ENCODE data around the gene SEPTIN5. TPM values are rescaled to one million over a fixed set of nuclear protein-coding genes. Genes with fewer than 3 reads are reported as not detected.

The SEPTIN5 gene
- polyA plus RNA-seq (2013, experiment 1 of 2): 6.2 TPM
- 5.7 TPM for polyA plus RNA-seq (2013, experiment 2 of 2)

- H3K18ac ChIP-seq (ENCODE audit: low read length): peak within 1 kb of the TSS; percentile 7
- H3K23ac ChIP-seq (ENCODE audit: low read length): peak within 1 kb of the TSS; percentile 66
- peaks cover 8% of the 10 kb centered on the region for H3K4me1 ChIP-seq (ENCODE audit: control insufficient read depth, low read depth, low read length)
- no peak within 1 kb of the TSS for H2BK120ac ChIP-seq (ENCODE audit: low read depth, low read length)
- no peak within 1 kb of the TSS for H2BK5ac ChIP-seq (ENCODE audit: low read length)
- H3K79me2 ChIP-seq (ENCODE audit: control insufficient read depth, insufficient read depth, low read length): no peaks in the 10 kb centered on the region
- peak within 1 kb of the TSS; percentile 65 for H2AK5ac ChIP-seq (ENCODE audit: low read length)
- peak within 1 kb of the TSS; percentile 36 for H3K4me3 ChIP-seq (ENCODE audit: low read length)
- no CpG with 5 or more reads among the region's 106 CpGs for WGBS (ENCODE audit: extremely low coverage, insufficient coverage, low lambda C conversion rate)
- no peaks in the 10 kb centered on the region for H3K79me1 ChIP-seq (ENCODE audit: low read length)
- H3K56ac ChIP-seq (ENCODE audit: low read length): peak within 1 kb of the TSS; percentile 88
- H3K36me3 ChIP-seq (ENCODE audit: control insufficient read depth, insufficient read depth, low read length): no peaks in the 10 kb centered on the region
- H3K27me3 ChIP-seq (ENCODE audit: insufficient read depth, low read length, poor library complexity): peaks cover 6% of the 10 kb centered on the region
- H2BK15ac ChIP-seq (replicated peaks; ENCODE audit: low read depth): no peak within 1 kb of the TSS
- H3K27ac ChIP-seq (ENCODE audit: low read depth, low read length): no peak within 1 kb of the TSS
- no peak within 1 kb of the TSS for H4K5ac ChIP-seq (ENCODE audit: low read length)
- no peak for DNase-seq
- H3K4ac ChIP-seq (ENCODE audit: low read depth, low read length): peak within 1 kb of the TSS; percentile 25
- H3K4me2 ChIP-seq (ENCODE audit: low read length): peak within 1 kb of the TSS; percentile 59
- no peak within 1 kb of the TSS for H4K8ac ChIP-seq (ENCODE audit: low read depth, low read length)
- H3K9ac ChIP-seq (ENCODE audit: low read length): peak within 1 kb of the TSS; percentile 67
Observed at GRCh38 chr22:19714312-19715187, at the start of gene SEPTIN5. SEPTIN5 (plus strand) TSS chr22:19714503; CDS start chr22:19714589, 86 bp downstream.

- no peak overlapping the region for H3K18ac ChIP-seq (ENCODE audit: low read length)
- no CpG with 5 or more reads among the region's 19 CpGs for WGBS (ENCODE audit: extremely low coverage, insufficient coverage, low lambda C conversion rate)
- H4K8ac ChIP-seq (ENCODE audit: low read depth, low read length): no peak overlapping the region
- no peak overlapping the region for H3K27ac ChIP-seq (ENCODE audit: low read depth, low read length)
- H3K4ac ChIP-seq (ENCODE audit: low read depth, low read length): no peak overlapping the region
- H3K4me2 ChIP-seq (ENCODE audit: low read length): no peak overlapping the region
- H2AK5ac ChIP-seq (ENCODE audit: low read length): no peak overlapping the region
- no peaks in the 10 kb centered on the region for H3K27me3 ChIP-seq (ENCODE audit: insufficient read depth, low read length, poor library complexity)
- H3K4me3 ChIP-seq (ENCODE audit: low read length): no peak overlapping the region
- no peaks in the 10 kb centered on the region for H3K79me2 ChIP-seq (ENCODE audit: control insufficient read depth, insufficient read depth, low read length)
- no peak overlapping the region for H4K5ac ChIP-seq (ENCODE audit: low read length)
- H2BK5ac ChIP-seq (ENCODE audit: low read length): no peak overlapping the region
- no peak overlapping the region for H3K56ac ChIP-seq (ENCODE audit: low read length)
- H2BK15ac ChIP-seq (replicated peaks; ENCODE audit: low read depth): no peak overlapping the region
- H2BK120ac ChIP-seq (ENCODE audit: low read depth, low read length): no peak overlapping the region
- no peaks in the 10 kb centered on the region for H3K79me1 ChIP-seq (ENCODE audit: low read length)
- H3K36me3 ChIP-seq (ENCODE audit: control insufficient read depth, insufficient read depth, low read length): no peaks in the 10 kb centered on the region
- H3K23ac ChIP-seq (ENCODE audit: low read length): no peak overlapping the region
- no peak for DNase-seq
- no peaks in the 10 kb centered on the region for H3K4me1 ChIP-seq (ENCODE audit: control insufficient read depth, low read depth, low read length)
- no peak overlapping the region for H3K9ac ChIP-seq (ENCODE audit: low read length)
Observed at GRCh38 chr22:19664951-19665783, 49.1 kb upstream of the SEPTIN5 start.

GRCh38 chr22:19665784-19666672, 48.3 kb upstream of the SEPTIN5 start:
- WGBS (ENCODE audit: extremely low coverage, insufficient coverage, low lambda C conversion rate): no CpG with 5 or more reads among the region's 26 CpGs

GRCh38 chr22:19666673-19667593, 47.4 kb upstream of the SEPTIN5 start:
- no peak overlapping the region for H4K8ac ChIP-seq (ENCODE audit: low read depth, low read length)
- H2BK5ac ChIP-seq (ENCODE audit: low read length): no peak overlapping the region
- H3K27ac ChIP-seq (ENCODE audit: low read depth, low read length): no peak overlapping the region
- H3K18ac ChIP-seq (ENCODE audit: low read length): no peak overlapping the region
- H3K9ac ChIP-seq (ENCODE audit: low read length): no peak overlapping the region
- H3K27me3 ChIP-seq (ENCODE audit: insufficient read depth, low read length, poor library complexity): no peaks in the 10 kb centered on the region
- H3K23ac ChIP-seq (ENCODE audit: low read length): no peak overlapping the region
- no peak overlapping the region for H2BK15ac ChIP-seq (replicated peaks; ENCODE audit: low read depth)
- WGBS (ENCODE audit: extremely low coverage, insufficient coverage, low lambda C conversion rate): no CpG with 5 or more reads among the region's 21 CpGs
- H3K4ac ChIP-seq (ENCODE audit: low read depth, low read length): no peak overlapping the region
- H3K79me2 ChIP-seq (ENCODE audit: control insufficient read depth, insufficient read depth, low read length): no peaks in the 10 kb centered on the region
- H3K36me3 ChIP-seq (ENCODE audit: control insufficient read depth, insufficient read depth, low read length): no peaks in the 10 kb centered on the region
- no peak for DNase-seq
- H3K4me3 ChIP-seq (ENCODE audit: low read length): no peak overlapping the region
- no peak overlapping the region for H4K5ac ChIP-seq (ENCODE audit: low read length)
- no peak overlapping the region for H3K56ac ChIP-seq (ENCODE audit: low read length)
- H3K4me1 ChIP-seq (ENCODE audit: control insufficient read depth, low read depth, low read length): no peaks in the 10 kb centered on the region
- H2BK120ac ChIP-seq (ENCODE audit: low read depth, low read length): no peak overlapping the region
- no peaks in the 10 kb centered on the region for H3K79me1 ChIP-seq (ENCODE audit: low read length)
- no peak overlapping the region for H3K4me2 ChIP-seq (ENCODE audit: low read length)
- no peak overlapping the region for H2AK5ac ChIP-seq (ENCODE audit: low read length)

More at GRCh38 chr22:19665784-19666672, 48.3 kb upstream of the SEPTIN5 start:
- Histone ChIP-seq H3K79me2 (ENCODE audit: control insufficient read depth, insufficient read depth, low read length) (no peaks in the 10 kb centered on the region), H3K23ac (ENCODE audit: low read length) (no peak overlapping the region), H2BK15ac (replicated peaks; ENCODE audit: low read depth) (no peak overlapping the region), H3K27ac (ENCODE audit: low read depth, low read length) (no peak overlapping the region), H2AK5ac (ENCODE audit: low read length) (no peak overlapping the region), H2BK5ac (ENCODE audit: low read length) (no peak overlapping the region), H3K27me3 (ENCODE audit: insufficient read depth, low read length, poor library complexity) (no peaks in the 10 kb centered on the region), H2BK120ac (ENCODE audit: low read depth, low read length) (no peak overlapping the region), H3K56ac (ENCODE audit: low read length) (no peak overlapping the region), H4K8ac (ENCODE audit: low read depth, low read length) (no peak overlapping the region), H3K4me2 (ENCODE audit: low read length) (no peak overlapping the region), H3K4ac (ENCODE audit: low read depth, low read length) (no peak overlapping the region), H3K9ac (ENCODE audit: low read length) (no peak overlapping the region), H3K4me1 (ENCODE audit: control insufficient read depth, low read depth, low read length) (no peaks in the 10 kb centered on the region), H3K18ac (ENCODE audit: low read length) (no peak overlapping the region), H4K5ac (ENCODE audit: low read length) (no peak overlapping the region), H3K36me3 (ENCODE audit: control insufficient read depth, insufficient read depth, low read length) (no peaks in the 10 kb centered on the region), H3K4me3 (ENCODE audit: low read length) (no peak overlapping the region), H3K79me1 (ENCODE audit: low read length) (no peaks in the 10 kb centered on the region)
- DNase-seq: no peak

All from mesendoderm (in vitro differentiated cells).